Keratinocyte (primary cell): ENCODE measurements around the gene SH3RF1. TPM values are rescaled to one million over a fixed set of nuclear protein-coding genes. Genes with fewer than 3 reads are reported as not detected.

ENCODE experiments used
- DNase-seq: peaks from one replicate; pipeline ENCODE4 v3.0.0-alpha.2; 2011; ENCODE audit warnings: low read depth, missing footprints, low spot score
- FAIRE-seq: peaks from 2 replicates; lab custom pipeline; 2011; peaks lifted over from hg19 to GRCh38; lab: Jason Lieb, UNC
- H2AFZ ChIP-seq: 2 replicates; pipeline ENCODE4 v1.6.0; 2012; ENCODE audit warnings: low read length, control low read depth, inconsistent platforms; ENCODE audit not compliant: control insufficient read depth
- H3K27ac ChIP-seq: 2 replicates; pipeline ENCODE4 v1.5.1; 2011; ENCODE audit warnings: low read length; ENCODE audit not compliant: control insufficient read depth, insufficient read depth
- H3K27me3 ChIP-seq: 3 replicates; pipeline ENCODE4 v1.6.0; 2011; ENCODE audit warnings: low read length; ENCODE audit not compliant: control insufficient read depth, insufficient read depth; ENCODE audit errors: extremely low read depth
- H3K36me3 ChIP-seq, 2 experiments: 2 replicates in 1 of 2; 3 replicates in 1 of 2; pipeline ENCODE4 v1.5.1; 2011; ENCODE audit warnings: low read length in 2 of 2, mild to moderate bottlenecking in 1 of 2; ENCODE audit not compliant: control insufficient read depth in 2 of 2, insufficient read depth in 2 of 2; ENCODE audit errors: extremely low read depth in 1 of 2
- H3K4me1 ChIP-seq: 3 replicates; pipeline ENCODE4 v1.5.1; 2011; ENCODE audit warnings: low read length; ENCODE audit not compliant: control insufficient read depth, insufficient read depth; ENCODE audit errors: extremely low read depth
- H3K4me2 ChIP-seq: 3 replicates; pipeline ENCODE4 v1.6.0; 2011; ENCODE audit warnings: low read depth, low read length; ENCODE audit not compliant: control insufficient read depth, insufficient read depth; ENCODE audit errors: extremely low read depth
- H3K4me3 ChIP-seq, 3 experiments: fragments of 200-600 bp in 1 of 3; sonication (generic) in 1 of 3; 2 replicates in 2 of 3; 3 replicates in 1 of 3; pipeline ENCODE4 v1.5.1; 2011 to 2016; ENCODE audit warnings: low read length in 3 of 3, mild to moderate bottlenecking in 3 of 3, control low read depth in 2 of 3, inconsistent platforms in 1 of 3, low read depth in 1 of 3, mixed read lengths in 1 of 3, mixed run types in 1 of 3, moderate library complexity in 1 of 3; ENCODE audit not compliant: control insufficient read depth in 2 of 3, insufficient read depth in 2 of 3; ENCODE audit errors: extremely low read depth in 1 of 3
- H3K79me2 ChIP-seq: 2 replicates; pipeline ENCODE4 v1.6.0; 2012; ENCODE audit warnings: low read length; ENCODE audit not compliant: control insufficient read depth, insufficient read depth
- H3K9ac ChIP-seq: 3 replicates; pipeline ENCODE4 v1.6.0; 2011; ENCODE audit warnings: low read length; ENCODE audit not compliant: control insufficient read depth, insufficient read depth; ENCODE audit errors: extremely low read depth
- H3K9me1 ChIP-seq: 3 replicates; pipeline ENCODE4 v1.6.0; 2011; ENCODE audit warnings: low read length; ENCODE audit not compliant: control insufficient read depth, insufficient read depth; ENCODE audit errors: extremely low read depth
- H3K9me3 ChIP-seq: 2 replicates; pipeline ENCODE4 v1.5.1; 2012; ENCODE audit warnings: low read depth, low read length; ENCODE audit not compliant: control insufficient read depth
- H4K20me1 ChIP-seq: 3 replicates; pipeline ENCODE4 v1.6.0; 2011; ENCODE audit warnings: low read length; ENCODE audit not compliant: control insufficient read depth, insufficient read depth; ENCODE audit errors: extremely low read depth
- CTCF ChIP-seq, 3 experiments: IDR thresholded peaks in 1 of 3; conservative IDR thresholded peaks in 1 of 3; optimal IDR thresholded peaks in 1 of 3; 2 replicates in 2 of 3; 3 replicates in 1 of 3; pipeline versions ENCODE3 to v1.5.1; 2011; ENCODE audit warnings: low read length in 3 of 3, mild to moderate bottlenecking in 3 of 3, moderate library complexity in 2 of 3, control low read depth in 1 of 3, inconsistent platforms in 1 of 3; ENCODE audit not compliant: insufficient read depth in 2 of 3; ENCODE audit errors: extremely low read depth in 1 of 3
- EZH2 ChIP-seq: IDR thresholded peaks from one replicate; pipeline ENCODE4 v1.6.1; 2012; ENCODE audit warnings: inconsistent platforms, mild to moderate bottlenecking, low read length, moderate library complexity
- dilution Hi-C: fragments of 300-500 bp; cut with MboI; formaldehyde crosslinking; loops from one replicate; pipeline ENCODE4 v1.7.0; 2020; ENCODE audit warnings: low sequenced_read_pairs; ENCODE audit not compliant: extremely low pct_ligation_motif_present
- polyA plus RNA-seq, 5 experiments: library from polyadenylated mRNA; depleted of rRNA in 3 of 5; stranded (reverse) in 3 of 5; stranded (forward) in 1 of 5; unstranded in 1 of 5; fragments of >200 nt; gene quantifications; 1 replicate in 1 of 5; 2 replicates in 3 of 5; 3 replicates in 1 of 5; pipeline versions ENCODE4 v1.2.1 to v1.2.3, GENCODE V29; 2011 to 2012; ENCODE audit warnings: missing spikeins in 2 of 5, low read depth in 1 of 5, low replicate concordance in 1 of 5

The SH3RF1 gene
- polyA plus RNA-seq, 1 donor (not counting 4 experiments of a cell fraction or from before 2014, with no cell fraction given) = 9.5 TPM

- FAIRE-seq = peak; percentile 90
- DNase-seq = no peak
- Histone ChIP-seq H2AFZ (no peak overlapping the region), H3K27ac (no peak overlapping the region), H3K79me2 (peaks cover 54% of the 10 kb centered on the region), H3K9me3 (no peaks in the 10 kb centered on the region), H3K4me1 (no peaks in the 10 kb centered on the region), H3K9me1 (peaks cover 2% of the 10 kb centered on the region), H3K9ac (no peak overlapping the region), H3K4me2 (no peak overlapping the region), H4K20me1 (no peaks in the 10 kb centered on the region), H3K36me3 (no peaks in the 10 kb centered on the region), H3K4me3 (no peak overlapping the region), H3K27me3 (no peaks in the 10 kb centered on the region)
- dilution Hi-C loops = no loop called here
- TF ChIP-seq EZH2 = no peak
- peak in 1 of 3 experiments; percentile 31 for TF ChIP-seq CTCF (optimal IDR thresholded peaks at IDR 0.05 in 1 of 3, IDR thresholded peaks at IDR 0.05 in 1 of 3, conservative IDR thresholded peaks at IDR 0.05 in 1 of 3; ENCODE audit: extremely low read depth in 1 of 3, insufficient read depth in 2 of 3, low read length in 3 of 3)
Observed at GRCh38 chr4:169174247-169174646, 96.5 kb downstream of the SH3RF1 start.

- H4K20me1 ChIP-seq = no peaks in the 10 kb centered on the region
- FAIRE-seq (no peak), DNase-seq (no peak)
- H3K4me2 ChIP-seq = no peak overlapping the region
- H3K36me3 ChIP-seq = peaks cover 0 to 2% of the 10 kb centered on the region in 2 experiments
- dilution Hi-C loops = no loop called here
- H3K9me3 ChIP-seq = no peaks in the 10 kb centered on the region
- H3K79me2 ChIP-seq = peaks cover 40% of the 10 kb centered on the region
- H3K9me1 ChIP-seq = no peaks in the 10 kb centered on the region
- no peaks in the 10 kb centered on the region for H3K4me1 ChIP-seq
- no peaks in the 10 kb centered on the region for H3K27me3 ChIP-seq
- no peak overlapping the region for H3K9ac ChIP-seq
- no peak overlapping the region for H2AFZ ChIP-seq
- TF ChIP-seq CTCF (optimal IDR thresholded peaks at IDR 0.05 in 1 of 3, IDR thresholded peaks at IDR 0.05 in 1 of 3, conservative IDR thresholded peaks at IDR 0.05 in 1 of 3; ENCODE audit: extremely low read depth in 1 of 3, insufficient read depth in 2 of 3, low read length in 3 of 3) = no peak
- TF ChIP-seq EZH2 = no peak
- no peak overlapping the region for H3K27ac ChIP-seq
- no peak overlapping the region for H3K4me3 ChIP-seq
Observed at GRCh38 chr4:169167957-169168858, 102.5 kb downstream of the SH3RF1 start.
